NCI-H128 (cell line): Measurements from ENCODE around the gene PRDM7.
"Not testable (repeated sequence)": the region's sequence is repeated elsewhere in the genome, so short reads cannot be mapped to it uniquely, and the experiment has no call there.

Experiments
- DNase-seq: peaks from one replicate; lab custom pipeline; 2025; ENCODE audit not compliant: unreplicated experiment; lab: John Stamatoyannopoulos, UW

PRDM7 gene

DNA sequence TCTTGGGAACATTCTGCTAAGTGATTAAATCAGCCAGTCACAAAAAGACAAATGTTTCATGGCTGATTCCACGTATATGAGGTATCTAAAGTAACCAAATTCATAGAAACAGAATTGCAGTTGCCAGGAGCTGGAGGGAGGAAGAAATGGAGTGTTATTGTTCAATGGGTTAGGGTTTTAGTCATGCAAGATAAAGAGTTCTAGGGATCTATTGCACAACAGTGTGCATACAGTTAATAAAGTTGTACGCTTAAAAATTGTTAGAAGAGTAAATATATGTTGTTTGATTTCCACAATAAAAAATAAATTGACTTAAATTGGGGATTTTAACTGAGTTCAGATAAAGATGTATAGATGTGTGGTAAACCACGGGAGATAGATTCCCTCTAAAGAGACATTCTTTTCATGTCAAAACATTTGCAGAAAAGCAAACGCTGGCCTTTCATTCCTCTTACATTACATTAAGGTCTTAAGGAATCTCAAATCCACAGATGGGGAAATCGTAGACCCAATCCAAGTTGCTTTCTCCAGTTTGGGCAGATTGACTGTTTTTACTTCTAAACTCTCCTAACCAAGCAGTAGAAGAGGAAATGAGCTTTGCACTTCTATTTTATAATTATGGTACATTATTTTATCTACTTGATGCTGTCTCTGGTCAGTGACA, 4.6 kb downstream of the PRDM7 start:
- DNase-seq: no peak

DNA sequence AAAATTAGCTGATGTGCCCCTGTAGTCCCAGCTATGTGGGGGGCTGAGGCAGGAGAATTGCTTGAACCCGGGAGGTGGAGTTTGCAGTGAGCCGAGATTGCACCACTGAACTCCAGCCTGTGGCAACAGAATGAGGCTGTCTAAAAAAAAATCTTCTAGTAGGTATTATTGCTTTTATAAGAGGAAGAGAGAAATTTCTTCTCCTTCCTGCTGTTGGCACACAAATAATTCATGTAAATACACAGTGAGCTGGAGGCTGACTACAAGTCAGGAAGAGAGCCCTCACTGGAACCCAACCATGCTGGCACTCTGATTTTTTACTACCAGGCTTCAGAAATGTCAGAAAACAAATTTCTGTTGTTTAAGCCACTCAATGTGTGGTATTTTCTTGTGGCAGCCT, 6.7 kb downstream of the PRDM7 start:
- DNase-seq: no peak

DNA sequence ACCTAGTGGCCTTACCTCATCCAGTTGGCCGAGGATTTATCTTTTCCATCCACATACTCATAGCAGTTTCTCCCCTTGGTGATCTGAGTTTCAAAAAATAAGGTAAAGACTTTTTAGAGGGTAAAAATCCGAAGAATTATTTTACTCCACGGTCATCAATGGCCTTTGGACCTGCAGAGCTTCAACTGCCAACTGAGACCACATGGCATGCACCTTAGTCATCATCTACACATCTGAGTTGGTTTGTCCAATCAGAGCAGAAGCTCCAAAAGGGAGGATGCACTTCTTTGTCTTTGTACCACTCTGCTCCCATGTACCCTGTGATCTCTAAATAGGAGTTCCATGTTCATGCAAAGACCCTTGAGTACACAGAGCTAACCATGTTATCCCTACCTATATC, 15.7 kb downstream of the PRDM7 start:
- no peak for DNase-seq

DNA sequence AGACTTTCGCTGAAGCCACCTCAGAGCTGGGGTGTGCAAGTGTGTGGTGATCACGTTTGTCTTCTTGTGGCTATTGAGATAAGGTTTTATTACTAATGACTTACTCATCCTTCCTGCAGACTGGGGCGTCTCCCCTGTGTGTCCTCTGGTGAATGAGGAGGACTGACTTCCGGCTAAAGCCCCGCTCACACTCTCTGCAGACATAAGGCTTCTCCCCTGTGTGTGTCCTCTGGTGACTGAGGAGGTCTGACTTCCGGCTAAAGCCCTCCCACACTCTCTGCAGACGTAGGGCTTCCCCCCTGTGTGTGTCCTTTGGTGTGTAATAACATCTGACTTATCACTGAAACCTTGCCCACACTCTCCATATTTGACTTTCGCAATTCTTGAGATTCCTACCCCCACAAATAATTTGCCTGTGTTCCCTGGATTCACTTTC, 19.4 kb downstream of the PRDM7 start:
- no peak for DNase-seq

DNA sequence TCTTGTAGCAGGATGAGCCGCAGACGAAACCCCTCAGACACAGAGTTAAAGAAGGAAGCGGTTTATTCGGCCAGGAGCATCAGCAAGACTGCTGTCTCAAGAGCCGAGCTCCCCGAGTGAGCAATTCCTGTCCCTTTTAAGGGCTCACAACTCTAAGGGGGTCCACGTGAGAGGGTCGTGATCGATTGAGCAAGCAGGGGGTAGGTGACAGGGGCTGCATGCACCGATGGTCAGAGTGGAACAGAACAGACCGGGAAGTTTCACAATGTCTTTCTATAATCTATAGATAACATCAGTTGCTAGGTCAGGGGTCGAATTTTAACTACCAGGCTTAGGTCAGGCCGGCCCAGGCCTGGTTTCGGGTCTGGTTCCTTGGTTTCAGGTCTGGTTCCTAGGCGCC, 20.6 kb downstream of the PRDM7 start:
- DNase-seq: not testable (repeated sequence)

DNA sequence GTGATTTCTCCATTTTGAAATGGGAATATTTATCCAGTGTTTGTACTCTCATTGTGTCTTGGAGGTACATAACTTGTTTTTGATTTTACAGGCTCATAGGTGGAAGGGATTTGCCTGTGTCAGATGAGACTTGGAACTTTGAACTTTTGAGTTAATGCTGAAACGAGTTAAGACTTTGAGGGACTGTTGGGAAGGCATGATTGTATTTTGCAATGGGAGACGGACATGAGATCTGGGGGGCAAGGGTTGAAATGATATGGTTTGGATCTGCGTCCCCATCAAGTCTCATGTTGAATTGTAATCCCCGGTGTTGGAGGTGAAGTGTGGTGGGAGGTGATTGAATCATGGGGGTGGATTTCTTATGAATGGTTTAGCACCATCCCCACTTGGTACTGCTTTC, 21.8 kb downstream of the PRDM7 start:
- no peak for DNase-seq

DNA sequence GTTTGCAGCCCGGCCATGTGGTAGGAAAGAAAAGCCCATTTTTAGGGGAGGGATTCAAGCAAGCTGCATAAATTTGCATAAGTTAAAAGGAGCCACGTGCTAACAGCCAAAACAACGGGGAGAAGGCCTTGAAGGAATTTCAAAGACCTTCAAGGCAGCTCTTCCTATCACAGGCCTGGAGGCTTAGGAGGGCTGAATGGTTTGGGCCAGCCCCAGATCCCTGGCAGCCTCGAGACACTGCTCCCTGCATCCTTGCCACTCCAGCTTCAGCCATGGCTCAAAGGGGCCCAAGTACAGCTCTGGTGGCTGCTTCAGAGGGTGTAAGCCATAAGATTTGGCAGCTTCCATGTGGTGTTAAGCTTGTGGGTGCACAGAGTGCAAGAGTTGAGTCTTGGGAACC, 22.6 kb downstream of the PRDM7 start:
- no peak for DNase-seq

DNA sequence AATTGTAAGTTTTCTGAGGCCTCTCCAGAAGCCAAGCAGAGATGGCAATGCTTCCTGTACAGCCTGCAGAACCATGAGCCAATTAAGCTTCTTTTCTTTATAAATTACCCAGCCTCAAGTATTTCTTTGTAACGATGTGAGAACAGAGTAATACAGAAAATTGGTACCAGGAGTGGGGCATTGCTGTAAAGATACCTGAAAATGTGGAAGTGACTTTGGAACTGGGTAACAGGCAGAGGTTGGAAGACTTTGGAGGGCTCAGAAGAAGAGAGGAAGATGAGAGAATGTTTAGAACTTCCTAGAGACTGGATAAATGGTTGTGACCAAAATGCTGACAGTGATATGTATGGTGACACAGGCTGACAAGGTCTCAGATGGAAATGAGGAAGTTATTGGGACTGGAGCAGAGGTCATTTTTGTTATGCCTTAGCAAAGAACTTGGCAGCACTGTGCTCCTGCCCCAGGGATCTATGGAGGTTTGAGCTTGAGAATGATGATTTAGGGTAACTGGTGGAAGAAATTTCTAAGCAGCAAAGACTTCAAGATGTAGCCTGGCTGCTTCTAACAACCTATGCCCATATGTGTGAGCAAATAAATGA, 23.1 kb downstream of the PRDM7 start:
- no peak for DNase-seq

DNA sequence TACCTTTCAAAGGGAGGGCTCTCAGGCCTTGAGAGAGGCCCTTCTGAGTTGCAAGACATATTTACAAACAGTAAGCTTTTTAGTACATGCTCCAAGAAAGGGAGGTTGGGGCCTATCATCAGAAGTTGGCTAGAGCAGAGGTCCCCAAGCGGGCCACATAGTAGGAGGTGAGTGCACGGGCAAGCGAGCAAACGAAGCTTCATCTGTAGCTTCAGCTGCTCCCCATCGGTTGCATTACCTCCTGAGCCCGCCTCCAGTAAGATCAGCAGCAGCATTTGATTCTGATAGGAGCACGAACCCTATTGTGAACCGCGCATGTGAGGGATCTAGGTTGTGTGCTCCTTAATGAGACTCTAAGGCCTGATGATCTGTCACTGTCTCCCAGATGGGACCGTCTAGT, 26.2 kb downstream of the PRDM7 start:
- DNase-seq: no peak

DNA sequence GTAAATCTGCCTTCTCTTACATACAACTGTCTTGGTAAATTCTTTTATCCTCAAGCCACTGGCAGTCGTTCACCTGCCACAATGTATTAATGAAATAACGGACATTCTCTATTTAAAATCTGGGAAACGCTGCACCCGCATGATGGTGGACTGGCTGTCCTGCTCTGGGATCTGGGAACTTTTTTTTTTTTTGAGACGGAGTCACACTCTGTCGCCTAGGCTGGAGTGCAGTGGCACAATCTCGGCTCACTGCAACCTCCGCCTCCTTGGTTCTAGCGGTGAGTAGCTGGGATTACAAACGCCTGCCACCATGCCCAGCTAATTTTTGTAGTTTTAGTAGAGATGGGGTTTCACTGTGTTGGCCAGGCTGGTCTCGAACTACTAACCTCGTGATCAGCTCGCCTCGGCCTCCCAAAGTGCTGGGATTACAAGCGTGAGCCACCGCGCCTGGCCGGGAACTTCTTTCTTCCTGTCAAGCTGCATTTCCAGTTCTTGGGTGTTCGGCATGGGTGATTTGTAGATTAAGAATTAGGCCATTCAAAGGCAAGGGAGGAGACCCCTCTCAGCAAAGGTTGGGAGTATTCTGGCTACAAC, 28.3 kb downstream of the PRDM7 start:
- no peak for DNase-seq

DNA sequence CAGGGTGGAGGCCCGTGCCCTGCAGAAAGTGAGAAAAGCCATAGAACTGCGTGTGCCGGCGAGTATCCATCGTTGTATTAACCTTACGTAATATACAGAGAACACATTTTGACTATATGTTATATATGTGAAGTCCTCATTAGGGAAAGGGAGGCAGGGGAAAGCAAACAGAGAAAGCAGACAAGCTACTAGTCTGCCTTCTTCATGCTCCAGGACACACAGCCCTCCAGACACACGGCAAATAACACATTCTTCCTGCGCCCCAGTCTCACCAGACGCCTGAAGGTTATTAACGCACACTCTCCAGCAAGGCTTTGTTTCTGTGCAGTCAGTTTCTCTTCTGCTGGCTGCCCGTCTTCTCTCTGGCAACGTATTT, 28.8 kb downstream of the PRDM7 start:
- DNase-seq: no peak

DNA sequence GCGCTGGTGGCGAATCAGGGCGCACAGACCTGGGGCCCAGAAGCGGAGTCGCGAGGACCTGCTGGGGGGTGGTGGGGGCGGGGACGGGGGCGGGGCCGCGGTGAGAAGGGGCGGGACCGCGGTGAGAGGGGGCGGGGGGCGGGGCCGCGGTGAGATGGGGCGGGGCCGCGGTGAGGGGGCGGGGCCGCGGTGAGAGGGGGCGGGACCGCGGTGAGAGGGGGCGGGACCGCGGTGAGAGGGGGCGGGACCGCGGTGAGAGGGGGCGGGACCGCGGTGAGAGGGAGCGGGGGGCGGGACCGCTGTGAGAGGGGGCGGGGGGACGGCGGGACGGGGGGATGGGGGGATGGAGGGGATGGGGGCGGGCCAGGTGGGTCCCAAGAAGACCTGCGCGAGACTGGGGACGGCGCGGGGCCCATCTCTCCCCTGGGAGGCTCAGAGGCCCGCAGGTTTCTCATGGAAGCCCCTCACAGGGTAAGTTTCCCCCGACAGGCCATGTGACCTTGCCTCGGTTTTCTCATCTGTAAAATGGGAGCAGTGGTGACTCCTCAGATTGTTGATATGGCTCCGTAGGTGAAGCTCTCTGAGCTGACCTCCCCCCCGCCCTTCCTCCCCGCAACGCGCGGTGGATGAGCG, 29.3 kb downstream of the PRDM7 start:
- DNase-seq: no peak

DNA sequence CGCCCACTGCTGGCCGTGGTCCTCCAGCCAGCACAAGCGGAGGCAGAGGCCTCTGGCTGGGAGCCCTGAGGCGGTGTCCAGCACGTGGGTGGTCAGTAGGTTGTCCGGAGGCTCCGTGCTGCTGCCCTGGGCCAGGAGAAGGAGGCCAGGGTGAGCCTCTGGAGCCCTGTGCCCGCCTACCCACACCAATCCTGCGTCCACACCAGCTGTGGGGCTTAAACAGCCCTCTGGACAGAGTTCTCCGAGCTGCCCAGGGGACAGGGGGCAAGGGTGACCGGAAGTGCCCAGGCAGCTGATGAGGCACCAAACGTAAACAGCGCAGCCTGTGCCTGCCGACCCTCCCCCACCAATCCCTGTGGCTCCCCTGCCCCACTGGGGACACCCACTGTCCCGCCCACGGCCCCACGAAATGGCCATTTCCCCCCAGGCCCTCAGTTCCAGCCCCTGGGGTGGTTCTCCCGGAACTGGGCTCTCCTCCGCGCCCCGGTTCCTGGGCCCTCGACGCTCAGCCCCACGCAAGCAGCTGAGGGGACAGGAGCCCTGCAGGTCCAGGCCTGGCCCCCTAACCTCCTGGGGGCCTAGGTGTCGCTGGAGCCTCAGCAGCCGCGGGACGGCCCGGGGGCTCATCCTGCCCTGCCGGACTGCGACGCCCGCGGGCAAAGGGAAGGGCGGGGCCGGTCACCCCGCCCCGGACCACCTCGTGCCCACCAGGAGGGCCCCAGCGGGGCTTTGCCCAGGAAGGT, 30.0 kb downstream of the PRDM7 start:
- DNase-seq: no peak

DNA sequence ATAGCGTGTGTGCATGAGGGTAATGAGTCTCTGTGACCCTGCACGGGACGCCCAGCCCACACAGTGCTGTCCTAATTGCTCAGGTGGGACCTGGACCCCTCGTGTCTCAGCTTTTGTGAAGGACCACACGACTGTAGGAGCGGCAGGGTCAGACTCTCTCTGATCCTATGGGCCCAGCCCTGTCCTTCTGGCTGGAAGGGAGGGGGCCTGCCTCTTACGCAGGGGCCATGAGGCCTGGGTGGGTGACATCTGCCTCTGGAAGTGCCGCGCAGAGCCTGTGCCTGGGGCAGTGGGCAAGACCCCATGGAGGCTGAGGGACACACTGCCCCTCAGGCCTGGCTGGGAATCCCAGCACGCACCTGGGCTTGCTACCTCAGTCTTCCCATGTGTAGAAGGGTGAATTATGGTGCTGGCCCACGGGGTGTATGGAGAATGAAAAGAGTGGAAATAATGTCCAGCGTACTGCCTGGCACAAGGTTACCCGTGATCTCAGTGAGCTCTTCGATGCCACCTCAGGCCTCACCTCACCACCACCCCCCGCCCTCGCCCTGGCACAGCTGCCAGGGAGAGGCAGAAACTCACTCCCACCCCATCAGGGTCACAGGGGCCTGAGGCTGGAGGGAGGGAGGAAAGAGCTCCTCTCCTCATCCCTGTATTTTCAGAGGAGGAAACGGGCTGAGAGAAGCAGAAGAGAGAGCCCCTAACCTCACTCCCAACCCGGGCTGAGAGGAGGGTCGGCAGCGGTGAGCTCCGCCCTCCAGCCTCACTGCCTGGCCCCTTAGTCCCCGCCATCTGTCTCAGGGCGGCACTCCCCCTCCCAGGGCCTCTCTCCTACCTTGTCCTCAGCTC, 30.8 kb downstream of the PRDM7 start:
- no peak for DNase-seq

DNA sequence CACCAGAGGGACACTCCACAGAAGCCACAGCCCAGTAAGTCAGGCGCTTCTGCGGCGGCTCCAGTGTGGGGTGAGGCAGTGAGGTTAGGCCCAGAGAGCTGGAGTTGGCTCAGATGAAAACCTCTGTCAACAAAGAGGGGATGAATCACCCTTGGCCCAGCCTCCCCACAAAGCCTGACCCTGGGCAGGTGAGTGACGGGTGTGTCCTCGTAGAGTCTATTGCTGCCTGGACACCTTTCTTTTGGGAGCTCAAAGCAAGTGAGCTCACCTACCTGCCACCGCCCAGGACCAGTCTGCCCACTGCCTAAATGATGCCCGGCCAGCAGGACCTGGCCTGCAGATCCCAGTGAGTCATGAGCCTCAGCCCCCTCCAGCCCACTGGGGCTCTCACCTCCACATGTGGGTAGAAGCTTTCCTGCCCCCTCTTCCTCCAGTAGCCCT, 33.0 kb downstream of the PRDM7 start:
- DNase-seq: no peak

DNA sequence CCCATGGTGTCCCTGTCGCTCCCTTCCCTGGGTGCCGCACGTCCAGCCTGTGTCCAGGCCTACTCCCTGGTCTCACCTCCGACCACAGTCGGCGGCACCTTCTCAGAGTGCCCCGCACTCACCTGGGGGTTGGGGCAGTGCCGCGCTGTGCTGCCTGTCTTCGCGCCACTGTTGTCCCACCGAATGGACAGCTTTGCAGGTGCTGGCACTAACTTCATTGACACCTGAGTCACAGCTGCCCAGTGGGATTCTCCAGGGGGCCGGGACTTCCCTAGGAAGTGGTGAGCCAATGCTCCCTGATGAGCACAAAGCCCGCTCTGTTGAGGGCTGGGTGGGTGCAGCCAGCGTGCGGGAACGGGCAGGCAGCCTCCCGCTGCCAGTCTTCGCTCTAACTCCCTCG, 33.6 kb downstream of the PRDM7 start:
- no peak for DNase-seq

DNA sequence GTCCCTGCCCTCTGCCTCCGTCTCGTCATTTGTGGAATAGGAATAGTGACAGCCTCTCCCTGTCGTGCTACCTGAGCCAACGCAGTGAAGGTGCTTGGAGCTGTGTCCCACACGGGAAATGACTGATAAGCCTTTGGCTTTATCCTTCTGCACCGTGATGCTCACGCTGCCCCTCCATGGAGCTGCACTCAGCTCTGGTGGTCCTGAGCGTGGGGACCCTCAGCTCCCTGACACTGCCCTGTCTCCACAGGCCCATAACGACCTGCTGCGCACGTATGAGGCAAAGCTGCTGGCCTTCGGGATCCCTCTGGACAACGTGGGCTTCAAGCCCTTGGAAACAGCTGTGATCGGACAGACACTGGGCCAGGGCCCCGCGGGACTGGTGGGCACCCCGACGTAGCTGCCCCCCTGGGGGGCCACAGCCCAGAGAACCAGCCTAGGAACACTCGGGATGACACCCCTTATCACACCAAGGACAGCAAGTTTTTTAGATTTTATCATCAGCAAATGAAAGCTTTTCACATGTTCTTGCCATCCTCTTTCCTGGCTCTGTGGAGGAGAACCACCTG, 34.1 kb downstream of the PRDM7 start:
- DNase-seq: no peak

DNA sequence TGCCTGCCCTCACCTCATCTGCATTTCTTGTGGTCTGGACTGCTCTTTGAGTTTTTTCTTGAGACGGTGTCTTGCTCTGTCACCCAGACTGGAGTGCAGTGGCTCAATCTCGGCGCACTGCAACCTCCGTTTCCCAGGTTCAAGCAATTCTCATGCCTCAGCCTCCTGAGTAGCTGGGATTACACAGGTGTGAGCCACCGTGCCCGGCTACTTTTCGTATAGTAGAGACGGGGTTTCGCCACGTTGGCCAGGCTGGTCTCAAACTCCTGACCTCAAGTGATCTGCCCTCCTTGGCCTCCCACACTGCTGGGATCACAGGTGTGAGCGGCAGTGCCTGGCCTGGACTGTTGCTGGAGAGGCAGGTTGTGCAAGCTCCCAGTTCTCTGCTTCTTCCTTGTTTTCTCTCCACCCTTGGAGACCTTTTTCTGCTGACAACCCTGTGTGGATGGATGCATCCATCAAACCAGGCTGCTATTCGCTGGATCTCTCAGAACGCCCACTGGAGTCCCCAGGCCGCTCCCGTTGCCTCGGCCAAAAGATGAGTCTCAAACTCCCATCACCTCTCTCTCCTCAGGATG, 35.1 kb downstream of the PRDM7 start:
- no peak for DNase-seq

DNA sequence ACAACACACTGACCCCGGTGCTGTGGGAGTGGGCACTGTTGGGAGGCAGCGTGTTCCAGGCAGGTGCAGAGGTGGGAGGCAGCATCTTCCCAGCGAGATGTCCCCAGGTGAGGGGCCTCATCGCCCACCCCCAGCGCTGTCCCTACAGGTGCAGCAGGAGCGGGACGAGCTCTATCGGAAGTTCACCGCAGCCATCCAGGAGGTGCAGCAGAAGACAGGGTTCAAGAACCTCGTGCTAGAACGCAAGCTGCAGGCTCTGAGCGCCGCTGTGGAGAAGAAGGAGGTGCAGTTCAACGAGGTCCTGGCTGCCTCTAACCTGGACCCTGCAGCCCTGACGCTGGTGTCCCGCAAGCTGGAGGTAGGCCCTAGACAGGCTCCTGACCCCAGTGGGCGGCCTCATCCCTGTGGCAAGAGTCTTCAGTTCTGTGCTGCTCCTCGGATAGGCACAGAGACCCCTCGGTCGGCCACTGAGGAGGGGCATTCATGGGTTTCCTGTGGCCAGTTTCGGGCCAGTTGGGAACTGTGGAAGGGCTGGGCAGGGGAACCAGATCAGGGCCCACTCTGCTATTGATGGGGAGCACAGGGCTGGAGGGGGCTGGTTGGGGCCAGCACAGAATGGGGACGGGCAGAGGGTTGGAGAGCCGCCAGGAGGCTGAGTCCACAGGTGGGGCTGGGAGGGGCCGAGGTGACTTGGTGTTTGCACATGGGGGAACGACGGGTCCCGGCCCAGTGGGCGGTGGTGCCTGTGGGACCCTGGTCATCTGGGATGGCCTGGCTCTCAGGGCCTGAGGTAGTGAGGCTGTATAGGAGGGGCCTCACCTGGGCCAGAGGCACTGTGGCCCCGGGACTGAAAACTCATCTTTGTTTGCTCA, 36.7 kb downstream of the PRDM7 start:
- DNase-seq: no peak
